ENCODE results near the gene TOM1.

GRCh38 chr22:35345808-35346505, 46.3 kb downstream of the TOM1 start:
- TF ChIP-seq EZH2 (IDR thresholded peaks at IDR 0.05; ENCODE audit: insufficient read depth, low read length), result no peak
- TF ChIP-seq, protein P1, sequence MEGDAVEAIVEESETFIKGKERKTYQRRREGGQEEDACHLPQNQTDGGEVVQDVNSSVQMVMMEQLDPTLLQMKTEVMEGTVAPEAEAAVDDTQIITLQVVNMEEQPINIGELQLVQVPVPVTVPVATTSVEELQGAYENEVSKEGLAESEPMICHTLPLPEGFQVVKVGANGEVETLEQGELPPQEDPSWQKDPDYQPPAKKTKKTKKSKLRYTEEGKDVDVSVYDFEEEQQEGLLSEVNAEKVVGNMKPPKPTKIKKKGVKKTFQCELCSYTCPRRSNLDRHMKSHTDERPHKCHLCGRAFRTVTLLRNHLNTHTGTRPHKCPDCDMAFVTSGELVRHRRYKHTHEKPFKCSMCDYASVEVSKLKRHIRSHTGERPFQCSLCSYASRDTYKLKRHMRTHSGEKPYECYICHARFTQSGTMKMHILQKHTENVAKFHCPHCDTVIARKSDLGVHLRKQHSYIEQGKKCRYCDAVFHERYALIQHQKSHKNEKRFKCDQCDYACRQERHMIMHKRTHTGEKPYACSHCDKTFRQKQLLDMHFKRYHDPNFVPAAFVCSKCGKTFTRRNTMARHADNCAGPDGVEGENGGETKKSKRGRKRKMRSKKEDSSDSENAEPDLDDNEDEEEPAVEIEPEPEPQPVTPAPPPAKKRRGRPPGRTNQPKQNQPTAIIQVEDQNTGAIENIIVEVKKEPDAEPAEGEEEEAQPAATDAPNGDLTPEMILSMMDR (IDR thresholded peaks at IDR 0.05; ENCODE audit: insufficient read depth, low read depth, low read length), result no peak
